Left kidney (tissue), 2 donors: ENCODE results near the gene NPFFR1. TPM values are rescaled to one million over a fixed set of nuclear protein-coding genes. Genes with fewer than 3 reads are reported as not detected.
"Not testable (repeated sequence)": the region's sequence is repeated elsewhere in the genome, so short reads cannot be mapped to it uniquely, and the experiment has no call there.

Experiments used
- DNase-seq: peaks from one replicate; pipeline ENCODE4 v3.0.0-alpha.2; 2013
- polyA plus RNA-seq: library from polyadenylated mRNA; unstranded; fragments of 120-200 nt; gene quantifications from one replicate; pipeline ENCODE4 v1.2.1, GENCODE V29; 2013; ENCODE audit not compliant: insufficient read length

Gene NPFFR1
- polyA plus RNA-seq, 1 donor: 0.15 TPM

GRCh38 chr10:70222811-70223447, 60.9 kb downstream of the NPFFR1 start:
- not testable (repeated sequence) for DNase-seq

GRCh38 chr10:70222340-70222794, 61.4 kb downstream of the NPFFR1 start:
- no peak for DNase-seq

- no peak for DNase-seq
Measured at GRCh38 chr10:70221030-70221429, 62.8 kb downstream of the NPFFR1 start.

- DNase-seq: no peak
Measured at GRCh38 chr10:70212879-70213278, 70.9 kb downstream of the NPFFR1 start.

- no peak for DNase-seq
Measured at GRCh38 chr10:70212277-70212676, 71.5 kb downstream of the NPFFR1 start.

- DNase-seq: no peak
Measured at GRCh38 chr10:70206762-70207161, 77.0 kb downstream of the NPFFR1 start.

GRCh38 chr10:70201105-70201504, 82.7 kb downstream of the NPFFR1 start:
- no peak for DNase-seq

GRCh38 chr10:70198696-70199466, 84.9 kb downstream of the NPFFR1 start:
- DNase-seq: no peak

Other genes starting within 250 kb of the NPFFR1 start
- gene MACROH2A2, start 231.2 kb downstream of the NPFFR1 start, polyA plus RNA-seq: 75.9 TPM
- 6.6 TPM for gene AIFM2, start 151.2 kb downstream of the NPFFR1 start, polyA plus RNA-seq
- 12.4 TPM for gene TYSND1, start 137.3 kb downstream of the NPFFR1 start, polyA plus RNA-seq
- gene SAR1A, start 113.5 kb downstream of the NPFFR1 start, polyA plus RNA-seq: 142 TPM
- gene PPA1, start 50.6 kb downstream of the NPFFR1 start, polyA plus RNA-seq: 90.9 TPM
- gene LRRC20, start 98.6 kb upstream of the NPFFR1 start, polyA plus RNA-seq: 9.7 TPM
- gene EIF4EBP2, start 120.1 kb upstream of the NPFFR1 start, polyA plus RNA-seq: 101 TPM
- 0.67 TPM for gene NODAL, start 157.7 kb upstream of the NPFFR1 start, polyA plus RNA-seq
- gene PALD1, start 194.8 kb upstream of the NPFFR1 start, polyA plus RNA-seq: 10.1 TPM